ENCODE results near the gene PTPN11. TPM values are rescaled to one million over a fixed set of nuclear protein-coding genes. Genes with fewer than 3 reads are reported as not detected.

PTPN11 gene
- polyA plus RNA-seq, 1 of the 3 experiments (the other 2 are of a cell fraction): 48.3 TPM

DNA sequence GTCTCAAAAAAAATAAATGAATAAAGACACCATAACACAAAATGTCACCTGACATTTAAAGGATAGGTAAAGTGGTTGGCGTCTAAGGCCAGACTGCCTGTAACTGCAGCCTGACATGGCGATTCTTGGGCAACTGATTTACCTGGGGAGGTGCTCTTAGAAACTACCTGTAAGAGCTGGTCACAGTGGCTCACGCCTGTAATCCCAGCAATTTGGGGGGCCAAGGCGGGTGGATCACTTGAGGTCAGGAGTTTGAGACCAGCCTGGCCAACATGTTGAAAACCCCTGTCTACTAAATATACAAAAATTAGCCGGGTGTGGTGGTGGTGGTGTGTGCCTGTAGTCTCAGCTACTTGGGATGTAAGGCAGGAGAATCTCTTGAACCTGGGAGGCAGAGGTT, 17.7 kb upstream of the PTPN11 start:
- Histone ChIP-seq H3K4me1 (ENCODE audit: control insufficient read depth in 1 of 2, insufficient read depth in 2 of 2, low read depth in 1 of 2, low read length in 1 of 2) (no peaks in the 10 kb centered on the region; a peak in 1 of 4 replicates), H3K79me2 (ENCODE audit: insufficient read depth) (no peaks in the 10 kb centered on the region), H2AFZ (ENCODE audit: low read depth) (no peak overlapping the region), H3K9me2 (no peaks in the 10 kb centered on the region), H3K4me3 (ENCODE audit: low read depth in 2 of 2, low read length in 1 of 2) (no peak overlapping the region), H4K20me1 (ENCODE audit: insufficient read depth) (peaks cover 18% of the 10 kb centered on the region), H3K9ac (no peak overlapping the region), H3F3A (replicated peaks; ENCODE audit: insufficient read depth) (peaks cover 38% of the 10 kb centered on the region), H3K27ac (ENCODE audit: low read depth in 2 of 2, low read length in 1 of 2) (no peak overlapping the region), H3K36me3 (replicated peaks in 1 of 2; ENCODE audit: control insufficient read depth in 1 of 2, insufficient read depth in 2 of 2, low read length in 1 of 2) (peaks cover 17 to 23% of the 10 kb centered on the region in 2 experiments), H3K4me2 (no peak overlapping the region), H3K27me3 (ENCODE audit: insufficient read depth) (no peaks in the 10 kb centered on the region), H3K9me3 (no peaks in the 10 kb centered on the region)
- ChIA-PET POLR2A (no interaction called here), CTCF (interaction anchor here (0.7 to 2.3 kb wide), 2 partner anchors 14 to 203 kb away, joined by 3 to 8 read pairs; no protein-coding TSS in a partner anchor)
- no peak for DNase-seq
- TF ChIP-seq SIN3A (IDR thresholded peaks at IDR 0.05; ENCODE audit: borderline replicate concordance, low read depth, low read length): no peak
- TF ChIP-seq, protein P1, sequence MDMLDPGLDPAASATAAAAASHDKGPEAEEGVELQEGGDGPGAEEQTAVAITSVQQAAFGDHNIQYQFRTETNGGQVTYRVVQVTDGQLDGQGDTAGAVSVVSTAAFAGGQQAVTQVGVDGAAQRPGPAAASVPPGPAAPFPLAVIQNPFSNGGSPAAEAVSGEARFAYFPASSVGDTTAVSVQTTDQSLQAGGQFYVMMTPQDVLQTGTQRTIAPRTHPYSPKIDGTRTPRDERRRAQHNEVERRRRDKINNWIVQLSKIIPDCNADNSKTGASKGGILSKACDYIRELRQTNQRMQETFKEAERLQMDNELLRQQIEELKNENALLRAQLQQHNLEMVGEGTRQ (IDR thresholded peaks at IDR 0.05; ENCODE audit: borderline replicate concordance, low read depth, low read length): no peak
- 85% methylated on average over 5 of the region's 5 CpGs for WGBS (ENCODE audit: low lambda C conversion rate)

DNA sequence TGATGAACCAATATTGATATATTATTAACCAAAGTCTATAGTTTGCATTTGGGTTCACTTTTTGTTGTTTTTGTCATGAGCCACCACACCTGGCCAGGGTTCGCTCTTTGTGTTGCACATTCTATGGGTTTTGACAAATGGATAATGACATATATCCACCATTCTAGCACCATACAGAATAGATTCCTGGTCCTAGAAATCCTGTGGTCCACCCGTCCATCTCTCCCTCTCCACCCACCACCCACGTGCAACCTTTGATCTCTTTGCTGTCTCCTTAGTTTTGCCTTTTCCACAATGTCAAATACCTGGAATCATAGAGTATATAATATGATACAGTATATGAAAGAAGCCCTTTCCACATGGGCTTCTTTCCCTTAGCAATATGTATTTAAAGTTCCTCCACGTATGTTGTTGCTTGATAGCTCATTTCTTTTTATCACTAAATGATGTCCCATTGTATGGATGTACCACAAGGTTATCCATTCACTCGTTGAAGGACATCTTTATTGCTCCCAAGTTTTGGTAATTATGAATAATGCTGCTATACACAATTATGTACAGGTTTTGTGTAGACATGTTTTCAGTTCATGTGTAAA, 16.7 kb upstream of the PTPN11 start:
- no peaks in the 10 kb centered on the region for H3K27me3 ChIP-seq (ENCODE audit: insufficient read depth)
- no peak for DNase-seq
- no peaks in the 10 kb centered on the region for H3K9me3 ChIP-seq
- no peak overlapping the region for H3K4me2 ChIP-seq
- peaks cover 8% of the 10 kb centered on the region; the same call in 1 of the 2 replicates for H3K79me2 ChIP-seq (ENCODE audit: insufficient read depth)
- no peaks in the 10 kb centered on the region for H3K9me2 ChIP-seq
- no peak for TF ChIP-seq MEF2A (IDR thresholded peaks at IDR 0.05; ENCODE audit: borderline replicate concordance, low read depth)
- no peak for TF ChIP-seq RCOR1 (IDR thresholded peaks at IDR 0.05; ENCODE audit: low read length)
- no peak for TF ChIP-seq POLR2AphosphoS5 (IDR thresholded peaks at IDR 0.05; ENCODE audit: low read depth, low read length)
- TF ChIP-seq, protein P2, sequence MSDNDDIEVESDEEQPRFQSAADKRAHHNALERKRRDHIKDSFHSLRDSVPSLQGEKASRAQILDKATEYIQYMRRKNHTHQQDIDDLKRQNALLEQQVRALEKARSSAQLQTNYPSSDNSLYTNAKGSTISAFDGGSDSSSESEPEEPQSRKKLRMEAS (IDR thresholded peaks at IDR 0.05; ENCODE audit: low read depth): no peak
- TF ChIP-seq MXI1 (IDR thresholded peaks at IDR 0.05; ENCODE audit: low read depth, low read length): no peak
- TF ChIP-seq JUND (IDR thresholded peaks at IDR 0.05): no peak
- no peak for TF ChIP-seq EZH2phosphoT487 (IDR thresholded peaks at IDR 0.05; ENCODE audit: borderline replicate concordance, low read depth)
- TF ChIP-seq, protein P3, sequence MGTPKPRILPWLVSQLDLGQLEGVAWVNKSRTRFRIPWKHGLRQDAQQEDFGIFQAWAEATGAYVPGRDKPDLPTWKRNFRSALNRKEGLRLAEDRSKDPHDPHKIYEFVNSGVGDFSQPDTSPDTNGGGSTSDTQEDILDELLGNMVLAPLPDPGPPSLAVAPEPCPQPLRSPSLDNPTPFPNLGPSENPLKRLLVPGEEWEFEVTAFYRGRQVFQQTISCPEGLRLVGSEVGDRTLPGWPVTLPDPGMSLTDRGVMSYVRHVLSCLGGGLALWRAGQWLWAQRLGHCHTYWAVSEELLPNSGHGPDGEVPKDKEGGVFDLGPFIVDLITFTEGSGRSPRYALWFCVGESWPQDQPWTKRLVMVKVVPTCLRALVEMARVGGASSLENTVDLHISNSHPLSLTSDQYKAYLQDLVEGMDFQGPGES (IDR thresholded peaks at IDR 0.05; ENCODE audit: low read depth, low read length): no peak
- no peak for TF ChIP-seq FOXM1 (IDR thresholded peaks at IDR 0.05; ENCODE audit: low read depth)
- TF ChIP-seq NRF1 (IDR thresholded peaks at IDR 0.05; ENCODE audit: low read depth, low read length): no peak
- no peak for TF ChIP-seq EP300 (IDR thresholded peaks at IDR 0.05; ENCODE audit: borderline replicate concordance in 1 of 2, low read depth in 1 of 2, low read length in 1 of 2)
- peaks cover 46% of the 10 kb centered on the region for H3F3A ChIP-seq (replicated peaks; ENCODE audit: insufficient read depth)
- H3K9ac ChIP-seq: no peak overlapping the region
- ChIA-PET CTCF (interaction anchor here (0.7 to 2.3 kb wide), 3 partner anchors 9 to 158 kb away, joined by 3 to 8 read pairs (median 5); no protein-coding TSS in a partner anchor), POLR2A (no interaction called here)
- H3K4me3 ChIP-seq (ENCODE audit: low read depth in 2 of 2, low read length in 1 of 2): no peak overlapping the region
- H2AFZ ChIP-seq (ENCODE audit: low read depth): no peak overlapping the region
- peaks cover 27 to 32% of the 10 kb centered on the region in 2 experiments for H3K36me3 ChIP-seq (replicated peaks in 1 of 2; ENCODE audit: control insufficient read depth in 1 of 2, insufficient read depth in 2 of 2, low read length in 1 of 2)
- H3K4me1 ChIP-seq (ENCODE audit: control insufficient read depth in 1 of 2, insufficient read depth in 2 of 2, low read depth in 1 of 2, low read length in 1 of 2): peaks cover 2 to 6% of the 10 kb centered on the region in 2 experiments; a peak in 3 of 4 replicates
- 55% methylated on average over 5 of the region's 5 CpGs for WGBS (ENCODE audit: low lambda C conversion rate)
- no peak overlapping the region for H3K27ac ChIP-seq (ENCODE audit: low read depth in 2 of 2, low read length in 1 of 2)
- H4K20me1 ChIP-seq (ENCODE audit: insufficient read depth): peaks cover 28% of the 10 kb centered on the region

All from SK-N-SH (cell line).